A549 (cell line): Measurements from ENCODE around the gene S100A11.

Source experiments
- CHD2 ChIP-seq: fragments of 150-350 bp; IDR thresholded peaks from 2 replicates; pipeline ENCODE4 v1.6.1; 2014; ENCODE audit warnings: low read length; ENCODE audit not compliant: partially characterized antibody
- EHF ChIP-seq: fragments of 250-450 bp; sonication (Bioruptor Pico); IDR thresholded peaks from 2 replicates; pipeline ENCODE4 v1.5.0; 2020; ENCODE audit warnings: mild to moderate bottlenecking
- NPAS2 ChIP-seq: fragments of 250-450 bp; sonication (Bioruptor Pico); IDR thresholded peaks from 2 replicates; pipeline ENCODE4 v1.8.0; 2022; ENCODE audit warnings: mild to moderate bottlenecking, moderate library complexity, borderline replicate concordance
- RFX5 ChIP-seq: fragments of 450-650 bp; IDR thresholded peaks from 2 replicates; pipeline ENCODE4 v1.7.1; 2014; ENCODE audit warnings: antibody characterized with exemption, mild to moderate bottlenecking, moderate library complexity
- TF ChIP-seq, protein P1 (sequence below): fragments of >200 bp; sonication (Bioruptor Twin); formaldehyde crosslinking; IDR thresholded peaks from 3 replicates; pipeline ENCODE4 v1.5.1; 2016
- TF ChIP-seq, protein P2 (sequence below): fragments of 250-450 bp; sonication (Bioruptor Pico); IDR thresholded peaks from 2 replicates; pipeline ENCODE4 v1.5.0; 2021; ENCODE audit warnings: mild to moderate bottlenecking, moderate library complexity, borderline replicate concordance

DNA sequence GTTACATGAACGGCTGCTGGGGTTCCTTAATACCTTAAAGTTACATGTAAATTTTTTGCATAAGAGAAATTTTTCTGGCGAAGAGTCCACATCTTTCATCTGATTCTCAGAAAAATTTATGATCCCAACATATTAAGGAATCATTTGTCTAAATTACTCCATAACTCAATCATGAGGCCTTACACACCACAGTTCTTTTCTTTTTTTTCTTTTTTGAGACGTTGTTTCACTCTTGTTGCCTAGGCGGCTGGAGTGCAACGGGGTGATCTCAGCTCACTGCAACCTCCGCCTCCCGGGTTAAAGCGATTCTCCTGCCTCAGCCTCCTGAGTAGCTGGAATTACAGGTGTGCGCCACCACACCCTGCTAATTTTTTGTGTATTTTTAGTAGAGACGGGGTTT, 2.1 kb upstream of the S100A11 start:
- no peak for TF ChIP-seq NPAS2 (CRISPR knock-in tag)
- TF ChIP-seq, protein P1, sequence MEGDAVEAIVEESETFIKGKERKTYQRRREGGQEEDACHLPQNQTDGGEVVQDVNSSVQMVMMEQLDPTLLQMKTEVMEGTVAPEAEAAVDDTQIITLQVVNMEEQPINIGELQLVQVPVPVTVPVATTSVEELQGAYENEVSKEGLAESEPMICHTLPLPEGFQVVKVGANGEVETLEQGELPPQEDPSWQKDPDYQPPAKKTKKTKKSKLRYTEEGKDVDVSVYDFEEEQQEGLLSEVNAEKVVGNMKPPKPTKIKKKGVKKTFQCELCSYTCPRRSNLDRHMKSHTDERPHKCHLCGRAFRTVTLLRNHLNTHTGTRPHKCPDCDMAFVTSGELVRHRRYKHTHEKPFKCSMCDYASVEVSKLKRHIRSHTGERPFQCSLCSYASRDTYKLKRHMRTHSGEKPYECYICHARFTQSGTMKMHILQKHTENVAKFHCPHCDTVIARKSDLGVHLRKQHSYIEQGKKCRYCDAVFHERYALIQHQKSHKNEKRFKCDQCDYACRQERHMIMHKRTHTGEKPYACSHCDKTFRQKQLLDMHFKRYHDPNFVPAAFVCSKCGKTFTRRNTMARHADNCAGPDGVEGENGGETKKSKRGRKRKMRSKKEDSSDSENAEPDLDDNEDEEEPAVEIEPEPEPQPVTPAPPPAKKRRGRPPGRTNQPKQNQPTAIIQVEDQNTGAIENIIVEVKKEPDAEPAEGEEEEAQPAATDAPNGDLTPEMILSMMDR: no peak
- TF ChIP-seq, protein P2, sequence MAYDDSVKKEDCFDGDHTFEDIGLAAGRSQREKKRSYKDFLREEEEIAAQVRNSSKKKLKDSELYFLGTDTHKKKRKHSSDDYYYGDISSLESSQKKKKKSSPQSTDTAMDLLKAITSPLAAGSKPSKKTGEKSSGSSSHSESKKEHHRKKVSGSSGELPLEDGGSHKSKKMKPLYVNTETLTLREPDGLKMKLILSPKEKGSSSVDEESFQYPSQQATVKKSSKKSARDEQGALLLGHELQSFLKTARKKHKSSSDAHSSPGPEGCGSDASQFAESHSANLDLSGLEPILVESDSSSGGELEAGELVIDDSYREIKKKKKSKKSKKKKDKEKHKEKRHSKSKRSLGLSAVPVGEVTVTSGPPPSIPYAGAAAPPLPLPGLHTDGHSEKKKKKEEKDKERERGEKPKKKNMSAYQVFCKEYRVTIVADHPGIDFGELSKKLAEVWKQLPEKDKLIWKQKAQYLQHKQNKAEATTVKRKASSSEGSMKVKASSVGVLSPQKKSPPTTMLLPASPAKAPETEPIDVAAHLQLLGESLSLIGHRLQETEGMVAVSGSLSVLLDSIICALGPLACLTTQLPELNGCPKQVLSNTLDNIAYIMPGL (CRISPR knock-in tag): no peak
- TF ChIP-seq CHD2: no peak
- no peak for TF ChIP-seq RFX5
- TF ChIP-seq EHF (CRISPR knock-in tag): no peak
